HuH-7 (cell line): ENCODE data around the gene TMEM218.

ENCODE experiments used
- DNase-seq: peaks from one replicate; pipeline ENCODE4 v3.0.0; 2011; ENCODE audit warnings: low spot score

Gene TMEM218

DNA sequence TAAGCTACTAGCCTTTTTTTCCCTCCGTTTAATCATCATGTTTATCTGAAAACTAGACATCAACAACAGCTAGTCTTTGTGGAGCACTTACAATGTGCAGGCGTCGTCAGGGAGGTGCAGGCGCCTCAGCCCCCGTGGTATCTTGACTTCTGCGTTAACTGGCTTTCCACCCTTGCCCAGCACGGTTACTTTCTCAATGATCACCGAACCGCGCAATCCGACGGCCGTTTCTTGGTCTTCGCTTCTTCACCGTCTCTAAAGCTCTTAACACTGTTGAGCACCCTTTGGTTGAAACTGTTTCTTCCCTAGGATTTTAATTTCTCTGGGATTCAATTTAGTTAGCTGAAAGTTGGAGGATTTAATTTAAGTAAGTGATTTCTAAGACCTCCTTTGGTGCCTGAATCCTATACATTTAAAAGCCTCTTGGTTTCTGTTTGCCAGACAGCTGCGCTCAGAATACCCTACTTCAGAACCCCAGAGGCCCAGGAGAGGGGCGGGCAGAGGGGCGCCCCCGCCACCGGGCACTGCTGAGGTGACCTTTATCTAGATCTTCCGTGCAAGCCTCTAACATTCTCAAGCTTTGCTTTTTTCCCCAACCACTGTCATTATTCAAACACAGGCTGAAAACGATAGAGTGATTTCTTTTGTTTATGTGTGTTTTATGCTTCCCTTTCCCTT lies 18.0 kb upstream of the TMEM218 start:
- DNase-seq, result no peak

DNA sequence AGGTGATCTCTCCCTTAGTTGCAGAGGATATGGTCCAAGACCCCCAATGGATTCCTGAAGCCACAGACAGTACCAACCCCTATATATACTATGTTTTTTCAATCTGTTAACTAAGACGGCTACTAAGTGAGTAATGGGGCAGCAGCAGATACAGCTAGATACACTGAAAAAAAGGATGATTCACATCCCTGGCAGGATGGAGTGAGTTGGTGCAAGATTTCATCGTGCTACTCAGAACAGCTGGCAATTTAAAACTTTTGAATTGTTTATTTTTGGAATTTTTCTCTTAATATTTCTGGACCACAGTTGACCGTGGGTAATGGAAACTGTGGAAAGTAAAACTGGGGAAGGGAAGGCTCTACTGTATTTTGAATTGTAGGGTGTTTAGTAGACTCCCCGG lies 17.0 kb upstream of the TMEM218 start:
- no peak for DNase-seq

DNA sequence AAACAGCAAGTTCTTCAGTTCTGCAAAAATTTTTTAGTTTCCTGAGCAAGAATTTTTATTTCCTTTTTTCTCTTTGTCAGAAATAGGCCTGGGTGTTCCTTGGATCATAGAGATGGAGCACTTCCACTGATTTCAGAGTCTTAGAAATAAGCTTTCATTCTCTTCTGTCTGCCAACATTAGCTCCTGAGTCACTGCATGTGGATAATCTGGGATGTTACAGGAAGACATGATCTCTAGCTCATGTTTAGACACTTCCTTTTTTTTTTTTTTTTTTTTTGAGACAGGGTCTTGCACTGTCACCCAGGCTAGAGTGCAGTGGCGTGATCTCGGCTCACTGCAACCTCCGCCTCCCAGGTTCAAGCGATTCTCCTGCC lies 13.2 kb upstream of the TMEM218 start:
- DNase-seq, result no peak

DNA sequence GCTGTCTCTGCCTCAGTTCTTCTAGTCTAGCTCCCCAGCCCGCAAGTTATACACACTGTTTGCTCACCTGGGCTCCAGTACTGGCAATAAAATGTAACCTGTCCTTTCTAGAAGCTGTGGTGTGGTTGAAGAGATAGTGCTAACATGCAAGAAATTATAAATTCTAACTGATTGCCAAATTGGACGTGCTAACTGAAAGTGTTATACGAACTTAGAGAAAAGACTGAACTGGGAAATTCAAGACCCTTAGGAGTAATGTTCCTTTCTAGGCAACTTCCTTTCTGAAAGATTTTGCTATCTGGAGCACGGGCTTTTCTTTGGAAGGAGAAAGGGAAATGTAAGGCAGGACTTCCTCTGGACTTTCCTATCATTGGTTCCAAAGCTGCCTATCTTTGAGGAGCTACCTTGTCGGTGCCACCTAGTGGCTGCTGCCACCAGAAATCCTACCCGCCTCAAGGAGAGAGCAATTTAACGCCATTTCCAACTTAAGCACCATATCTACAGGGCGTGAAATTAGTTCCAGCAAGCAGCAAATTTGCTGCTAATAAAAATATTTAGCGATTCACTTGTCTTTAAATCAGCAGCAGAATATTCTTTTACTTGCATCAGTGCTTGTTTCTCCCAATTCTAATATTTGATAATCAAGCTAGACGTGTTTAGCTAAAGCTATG lies 12.7 kb upstream of the TMEM218 start:
- peak; percentile 41 for DNase-seq

DNA sequence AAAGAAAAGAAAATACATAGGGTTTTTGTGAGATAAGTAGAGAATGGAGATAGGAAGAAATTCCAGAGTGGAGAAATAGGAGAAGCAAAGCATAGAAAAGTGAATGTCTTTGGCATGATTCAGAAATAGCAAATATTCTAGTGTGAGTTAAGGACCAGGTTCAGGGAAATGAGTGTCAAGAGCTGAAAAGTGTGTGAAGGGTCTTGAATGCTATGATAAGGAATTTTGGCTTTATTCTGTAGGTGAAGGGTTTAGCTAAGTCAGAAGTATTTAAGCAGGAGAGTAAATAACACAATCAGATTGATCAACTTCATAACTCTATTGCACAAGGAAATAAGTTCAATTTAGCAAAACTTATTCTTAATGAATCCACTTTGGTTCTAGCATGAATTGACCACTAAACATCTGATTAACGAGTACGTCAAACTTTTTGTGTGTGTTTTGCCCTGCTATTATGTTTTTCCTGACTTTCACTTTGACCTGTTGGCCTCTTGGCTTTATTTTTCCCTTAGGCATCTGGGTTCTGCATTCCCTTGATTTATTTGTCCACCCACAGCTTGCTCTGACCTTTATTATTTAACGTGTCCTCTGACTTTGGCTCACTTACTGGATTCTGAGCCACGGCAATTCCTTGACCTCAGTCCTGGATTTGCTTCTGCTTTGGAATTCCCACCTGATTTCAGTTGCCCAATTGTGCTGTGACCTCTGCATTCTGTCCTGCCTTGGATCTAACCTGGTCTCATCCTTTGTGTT lies 11.9 kb upstream of the TMEM218 start:
- DNase-seq, result no peak

DNA sequence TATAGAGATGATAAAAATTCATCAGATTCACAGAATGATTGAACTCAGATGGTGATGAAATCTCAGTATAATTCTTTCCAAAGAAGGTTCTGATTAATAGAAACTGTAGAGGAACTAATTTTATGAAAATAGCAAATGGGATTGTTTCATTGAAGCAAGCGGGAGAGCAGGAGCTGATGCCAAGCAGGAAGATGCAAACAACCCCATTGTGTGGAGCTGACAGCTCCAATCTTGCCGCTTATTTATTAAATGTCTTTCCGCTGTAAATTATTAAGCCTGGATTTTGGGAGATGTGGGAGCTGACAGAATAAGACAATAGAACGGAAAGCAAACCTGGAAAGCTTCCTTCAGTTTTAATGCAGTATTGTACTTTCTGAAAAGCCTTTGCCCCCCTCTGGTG lies 6.0 kb upstream of the TMEM218 start:
- DNase-seq, result no peak

DNA sequence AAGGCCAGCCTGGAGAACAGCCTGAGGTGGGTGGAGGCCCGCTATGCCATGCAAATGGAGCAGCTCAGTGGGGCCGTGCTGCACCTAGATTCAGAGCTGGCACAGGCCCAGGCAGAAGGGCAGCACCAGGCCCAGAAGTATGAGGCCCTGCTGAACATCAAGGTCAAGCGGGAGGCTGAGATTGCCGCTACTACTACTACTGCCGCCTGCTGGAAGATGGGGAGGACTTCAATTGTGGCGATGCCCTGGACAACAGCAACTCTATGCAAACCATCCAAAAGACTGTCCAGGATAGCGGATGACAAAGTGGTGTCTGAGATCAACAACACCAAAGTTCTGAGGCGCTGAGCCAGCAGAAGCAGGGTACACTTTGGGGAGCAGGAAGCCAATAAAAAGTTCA lies 3.1 kb upstream of the TMEM218 start:
- DNase-seq, result no peak

DNA sequence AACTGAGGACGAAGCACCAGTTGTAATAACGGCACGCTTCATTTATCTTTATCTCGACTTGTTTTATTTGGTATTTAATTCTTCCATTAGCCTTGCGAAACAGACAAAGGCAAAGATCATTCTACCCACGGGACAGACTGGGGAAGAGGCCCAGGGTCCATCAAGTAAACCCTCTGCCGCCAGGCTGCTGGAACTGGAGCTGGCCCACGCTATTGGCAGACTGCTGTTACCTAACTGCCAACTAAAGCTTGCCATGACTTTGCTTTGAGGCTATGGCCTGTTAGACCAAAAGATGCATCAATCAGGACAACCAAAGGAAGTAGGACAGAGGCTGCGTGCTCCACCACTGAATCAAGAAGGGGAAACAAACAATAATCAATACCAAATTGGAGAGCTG lies 780 bp upstream of the TMEM218 start:
- DNase-seq, result no peak

DNA sequence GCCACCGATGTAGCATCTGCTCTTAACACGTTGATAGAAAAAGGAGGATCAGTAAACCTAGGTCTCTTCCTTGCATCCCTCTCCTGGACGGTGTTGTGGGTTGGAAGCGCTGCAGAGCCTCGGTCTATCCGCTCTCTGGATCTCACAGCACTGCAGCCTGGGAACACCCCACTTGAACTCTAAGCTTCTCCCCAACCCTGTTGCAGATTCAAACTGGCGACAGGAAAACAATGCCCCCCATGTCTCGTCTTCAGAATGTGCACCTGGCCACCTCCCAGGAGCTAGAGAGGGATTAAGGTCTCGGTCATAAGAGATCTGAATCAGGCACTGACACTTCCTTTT lies 454 bp downstream of the TMEM218 start:
- DNase-seq, result no peak

DNA sequence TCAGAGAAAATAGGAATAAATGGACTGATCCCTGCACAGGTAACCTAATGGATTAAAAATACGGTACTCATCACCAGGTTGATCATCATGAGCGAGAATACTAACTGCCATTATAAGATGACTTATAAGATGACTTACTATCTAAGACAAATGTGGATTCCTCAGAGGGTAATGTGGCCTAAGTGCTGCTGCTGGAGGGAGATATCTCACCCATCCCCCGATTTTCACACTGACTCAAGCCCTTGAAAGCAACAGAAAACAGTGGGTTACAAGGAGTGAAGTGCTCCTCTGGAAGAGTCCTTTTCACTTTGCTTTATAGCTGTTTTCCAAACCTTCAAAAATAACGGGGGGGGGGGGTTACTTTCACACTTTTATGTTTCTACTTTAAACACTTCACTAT lies 920 bp downstream of the TMEM218 start:
- DNase-seq, result no peak

DNA sequence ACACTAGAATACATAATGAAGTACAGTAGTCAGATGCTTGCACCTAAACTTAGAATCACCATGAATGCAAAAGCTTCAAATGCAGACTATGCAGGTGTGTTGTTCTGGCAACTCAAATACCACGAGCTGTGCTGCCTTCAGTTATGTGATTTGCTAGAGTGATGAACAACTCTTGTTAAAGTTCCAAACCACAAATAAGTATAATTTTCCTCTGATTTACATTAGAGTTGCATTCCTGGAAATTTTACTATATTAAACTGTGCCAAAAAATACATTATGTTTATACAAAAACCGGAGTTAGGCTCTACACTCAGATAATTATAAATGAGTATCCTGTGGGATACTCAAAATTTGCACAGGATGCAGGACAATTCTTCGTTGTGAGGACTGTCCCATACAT lies 3.0 kb downstream of the TMEM218 start:
- DNase-seq, result no peak

DNA sequence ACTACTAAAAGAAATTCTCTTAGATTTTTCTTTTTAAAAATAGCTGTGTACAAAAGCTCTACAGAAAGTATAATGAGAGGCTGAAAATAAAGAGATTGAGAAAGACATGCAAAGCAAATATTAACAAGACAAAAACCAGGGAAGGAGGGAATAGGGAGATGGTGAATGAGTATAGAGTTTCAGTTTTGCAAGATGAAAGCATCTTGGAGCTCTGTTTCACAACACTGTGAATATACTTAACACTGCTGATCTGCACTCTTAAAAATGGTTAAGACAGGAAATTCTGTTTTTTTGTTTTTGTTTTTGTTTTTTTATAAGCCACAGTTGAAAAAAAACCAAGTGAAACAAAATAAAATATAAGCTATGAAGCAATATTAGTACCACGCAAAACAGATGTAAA lies 5.5 kb downstream of the TMEM218 start:
- DNase-seq, result no peak

DNA sequence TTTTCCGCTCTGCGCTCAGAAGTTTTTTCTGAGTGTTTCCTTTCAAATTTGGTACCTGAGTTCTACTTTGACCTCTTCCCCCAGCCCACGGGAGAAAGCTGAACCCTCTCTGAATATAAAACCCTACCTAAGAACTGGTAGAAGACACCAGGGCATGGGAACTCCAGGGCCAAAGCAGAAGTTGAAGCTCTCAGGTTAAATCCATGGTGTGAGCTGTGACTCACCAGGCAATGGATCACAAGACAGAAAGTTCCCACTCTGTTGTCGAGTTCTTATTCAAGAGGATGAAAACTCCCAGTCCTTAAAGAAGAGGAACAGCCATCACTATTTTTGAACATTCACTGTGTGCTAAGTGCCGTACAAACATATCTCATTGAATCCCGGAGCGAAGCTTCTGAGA lies 8.9 kb downstream of the TMEM218 start:
- DNase-seq, result no peak

DNA sequence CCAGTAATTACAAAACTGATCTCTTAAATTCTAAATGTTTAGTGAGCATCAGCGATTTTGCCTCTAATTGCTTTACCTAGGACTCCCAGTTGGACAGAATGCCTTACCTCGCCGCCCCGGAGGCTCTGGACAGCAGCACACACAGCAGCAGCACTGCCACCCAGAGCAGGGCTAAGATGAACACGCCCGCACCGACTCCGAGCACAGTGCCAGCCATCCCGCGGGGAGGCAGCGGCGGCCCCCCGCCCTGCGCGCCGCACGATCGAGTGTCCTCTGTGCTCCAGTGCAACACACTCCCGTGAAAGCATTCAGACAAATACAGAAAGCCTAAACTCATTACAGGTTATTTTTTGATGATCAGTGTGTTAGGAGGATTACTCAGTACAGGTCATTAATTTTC lies 9.4 kb downstream of the TMEM218 start:
- no peak for DNase-seq

DNA sequence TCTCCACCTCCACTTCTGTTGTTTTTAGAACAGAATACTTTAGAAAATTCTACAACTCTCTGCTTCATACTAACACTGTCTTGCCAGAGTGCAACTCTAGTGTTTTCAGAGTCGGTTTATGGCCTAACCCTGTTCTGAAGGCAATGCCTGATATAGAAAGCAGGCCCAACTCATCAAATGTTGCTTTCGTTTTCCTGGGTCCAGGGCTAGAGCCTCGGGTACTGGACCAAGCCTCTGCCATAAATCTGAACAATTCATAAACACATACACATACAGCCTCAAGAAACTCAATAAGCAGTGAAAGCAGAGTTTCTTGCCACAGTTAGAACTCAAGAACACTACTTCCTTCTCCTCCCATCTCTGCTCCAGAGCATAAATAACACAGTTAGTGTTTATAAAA lies 9.8 kb downstream of the TMEM218 start:
- no peak for DNase-seq

DNA sequence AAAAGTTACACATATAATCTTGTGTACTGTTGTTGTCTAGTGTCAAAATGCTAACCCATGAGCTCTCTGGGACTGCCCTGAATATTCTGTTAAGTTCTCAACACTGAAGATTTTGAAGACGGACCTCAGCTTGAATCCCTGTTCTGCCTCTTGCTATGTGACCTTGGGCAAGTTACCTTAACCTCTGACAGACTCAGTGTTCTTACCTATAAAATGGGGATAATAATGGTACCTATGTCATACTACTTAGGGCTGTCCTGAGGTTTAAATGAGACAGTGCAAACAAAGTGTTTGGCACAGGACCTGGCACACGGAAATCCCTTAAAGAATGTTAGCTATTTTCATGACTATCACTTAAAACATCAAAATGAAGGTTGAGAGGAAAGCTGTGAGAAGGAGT lies 11.3 kb downstream of the TMEM218 start:
- DNase-seq, result no peak

DNA sequence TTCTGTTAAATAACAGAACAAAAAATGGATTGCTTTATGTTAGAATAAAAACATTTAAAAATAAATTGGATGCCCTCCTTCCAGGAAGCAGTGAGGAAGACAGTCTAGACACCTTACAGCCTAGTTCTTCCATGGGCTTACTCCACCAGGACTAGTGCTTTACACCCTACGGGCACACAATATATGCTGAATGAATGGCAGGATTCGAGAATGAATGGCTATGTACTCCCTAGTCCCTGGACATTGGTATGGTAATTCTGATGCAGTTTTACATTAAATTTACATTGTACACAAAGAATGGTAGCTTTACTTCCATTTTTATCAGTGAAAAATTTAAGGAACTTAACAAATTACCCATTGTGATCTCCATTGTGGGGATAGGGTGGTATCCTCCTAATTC lies 16.7 kb downstream of the TMEM218 start:
- DNase-seq, result no peak

DNA sequence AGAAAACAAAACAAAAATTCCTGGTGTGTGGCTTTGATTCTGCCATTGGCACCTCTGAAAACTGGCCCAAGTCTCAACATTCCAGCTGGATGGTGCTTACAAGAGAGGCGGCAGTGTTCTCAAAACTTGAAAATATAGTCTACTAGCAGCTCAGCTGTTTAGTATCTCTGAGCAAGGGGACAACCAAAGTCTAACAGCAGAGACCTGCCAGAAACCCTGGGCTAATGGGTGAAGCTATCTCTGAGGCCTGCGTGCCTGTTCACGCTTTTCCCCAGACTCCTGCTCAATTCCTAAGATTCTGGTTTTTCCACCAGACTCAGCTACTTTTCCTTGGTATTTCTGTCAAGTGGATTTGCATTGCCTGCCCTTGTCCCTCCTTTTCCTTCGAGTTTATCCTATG lies 17.9 kb downstream of the TMEM218 start:
- no peak for DNase-seq

DNA sequence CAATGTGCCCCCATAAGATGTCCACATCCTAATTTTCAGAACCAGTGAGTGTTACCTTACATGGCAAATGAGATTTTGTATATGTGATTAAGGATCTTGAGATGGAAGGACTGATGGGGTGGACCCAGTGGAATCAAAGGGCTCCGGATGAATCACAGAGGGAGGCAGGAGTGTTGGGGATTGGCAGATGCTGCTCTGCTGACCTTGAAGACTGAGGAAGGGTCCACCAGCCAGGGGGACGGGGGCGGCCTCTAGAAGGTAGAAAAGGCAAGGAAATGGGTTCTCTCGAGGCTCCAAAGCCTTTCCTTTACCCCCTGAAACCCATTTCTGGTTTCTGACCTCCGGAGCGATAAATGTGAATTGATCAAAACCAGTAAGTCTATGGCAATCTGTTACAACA lies 18.8 kb downstream of the TMEM218 start:
- no peak for DNase-seq

DNA sequence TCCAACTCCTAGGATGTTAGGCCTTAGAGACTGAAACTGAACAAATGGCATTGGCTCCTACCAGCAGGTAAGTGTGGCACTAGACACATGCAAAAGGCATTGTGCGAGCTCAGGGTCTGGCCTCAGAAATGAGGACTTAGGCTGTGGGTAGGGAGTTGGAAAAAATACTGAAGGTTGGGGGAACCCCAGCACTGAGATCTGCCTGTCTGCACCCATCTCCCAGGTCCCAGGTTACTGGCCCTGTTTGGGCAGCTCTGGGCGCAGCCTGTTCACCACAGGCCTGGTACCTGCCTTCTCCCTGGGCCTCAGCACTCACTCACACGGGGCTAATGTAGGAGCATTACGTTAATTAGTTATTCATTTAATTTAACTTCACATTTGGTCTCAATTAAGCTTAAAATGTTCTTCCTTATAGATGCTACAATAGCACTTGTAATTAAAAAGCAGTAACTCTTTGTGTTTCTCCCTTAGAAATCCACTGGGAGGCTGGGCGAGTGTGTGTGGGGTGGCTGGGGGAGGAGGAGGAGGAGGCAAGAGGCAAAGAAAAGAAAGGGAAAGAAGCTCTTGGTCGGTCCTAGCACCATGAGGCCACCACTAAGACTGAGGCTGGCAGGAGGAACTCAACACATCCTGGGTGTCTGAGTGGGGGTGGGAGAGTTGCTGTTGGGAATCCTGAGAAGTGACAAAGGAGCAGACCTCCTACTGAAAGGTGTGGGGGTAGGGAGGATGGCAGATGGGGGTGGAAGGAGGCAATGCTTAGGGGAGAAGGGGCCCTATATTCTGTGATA lies 19.4 kb downstream of the TMEM218 start:
- no peak for DNase-seq

DNA sequence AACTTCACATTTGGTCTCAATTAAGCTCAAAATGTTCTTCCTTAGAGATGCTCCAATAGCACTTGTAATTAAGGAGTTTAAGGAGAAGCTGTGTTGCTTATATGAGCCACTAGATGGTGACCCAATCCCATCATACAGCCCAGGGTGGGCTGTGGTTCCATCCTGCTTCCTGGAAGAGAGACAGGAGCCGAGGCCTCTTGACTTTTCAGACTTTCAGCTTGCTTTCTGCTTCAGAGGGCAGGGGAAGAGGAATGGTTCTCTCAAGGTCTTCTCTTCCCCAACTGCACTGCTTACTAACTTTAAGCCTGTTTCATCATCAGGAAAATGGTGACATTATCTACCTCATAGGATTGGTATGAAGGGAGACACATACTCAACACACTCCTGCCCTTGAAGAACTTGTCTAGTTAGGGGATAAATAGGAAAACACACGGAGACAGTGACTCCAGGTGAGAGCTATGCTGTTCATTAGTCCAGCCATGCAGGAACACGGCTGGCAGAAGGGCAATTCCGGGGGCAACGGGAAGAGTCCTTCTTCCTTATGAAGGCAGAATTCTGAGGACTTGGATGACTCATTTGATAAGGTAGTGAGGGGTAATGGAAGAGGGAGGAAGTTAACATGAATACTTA lies 20.1 kb downstream of the TMEM218 start:
- DNase-seq, result peak; percentile 80

DNA sequence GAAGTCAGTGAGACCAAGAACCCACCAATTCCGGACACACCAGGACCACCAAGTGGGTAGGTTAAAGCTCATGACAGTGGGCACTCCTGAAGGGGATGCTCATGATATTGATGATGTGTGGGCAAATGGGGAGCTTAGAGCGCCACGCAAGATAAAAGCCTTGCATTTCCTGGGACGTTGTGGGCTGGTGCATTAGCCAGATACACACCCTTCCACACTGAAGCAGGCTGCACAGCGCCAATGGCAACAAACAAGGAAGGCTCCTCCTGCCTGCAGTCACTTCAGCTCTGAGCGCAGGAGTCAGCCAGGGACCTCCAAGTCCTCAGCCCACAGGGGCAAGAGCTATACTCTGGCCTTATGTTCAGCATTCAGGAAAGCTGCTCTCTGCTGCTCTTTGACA lies 20.6 kb downstream of the TMEM218 start:
- DNase-seq, result no peak
